A673 (cell line): Measurements from ENCODE around the gene PREX1. TPM values are rescaled to one million over a fixed set of nuclear protein-coding genes. Genes with fewer than 3 reads are reported as not detected.

Experiments
- BruUV-seq: library from RNA; stranded (reverse); fragments of 400-500 nt; replicated peaks from 2 replicates; lab custom pipeline; 2021; lab: Mats Ljungman, UMichigan
- CTCF ChIA-PET: fragments of 300-600 bp; sonication (Branson Sonifier 250); formaldehyde crosslinking; loops from one replicate; lab custom pipeline; 2022; ENCODE audit warnings: antibody characterized with exemption; lab: Charles Lee
- POLR2A ChIA-PET: fragments of 300-600 bp; sonication (Branson Sonifier 250); formaldehyde crosslinking; loops from one replicate; lab custom pipeline; 2022; ENCODE audit warnings: antibody characterized with exemption; ENCODE audit not compliant: low non-redundant PET; lab: Charles Lee
- DNase-seq: peaks from one replicate; pipeline ENCODE4 v3.0.0-alpha.2; 2015; ENCODE audit warnings: low spot score
- H3K27ac ChIP-seq: fragments of 200-600 bp; sonication (generic); 2 replicates; pipeline ENCODE4 v1.5.1; 2016; ENCODE audit warnings: mixed run types, low read depth, mild to moderate bottlenecking, mixed read lengths, antibody characterized with exemption, low read length; ENCODE audit not compliant: poor library complexity, severe bottlenecking
- H3K27me3 ChIP-seq: fragments of 200-600 bp; sonication (generic); replicated peaks from 2 replicates; pipeline ENCODE4 v1.6.1; 2017; ENCODE audit warnings: mixed run types, low read depth, mild to moderate bottlenecking, mixed read lengths, antibody characterized with exemption, low read length; ENCODE audit not compliant: insufficient read depth, poor library complexity
- H3K36me3 ChIP-seq: fragments of 200-600 bp; sonication (generic); 2 replicates; pipeline ENCODE4 v1.6.1; 2016; ENCODE audit warnings: mixed run types, mild to moderate bottlenecking, mixed read lengths, antibody characterized with exemption, low read length; ENCODE audit not compliant: insufficient read depth, poor library complexity, severe bottlenecking
- H3K4me1 ChIP-seq: fragments of 200-600 bp; sonication (generic); 2 replicates; pipeline ENCODE4 v1.6.1; 2017; ENCODE audit warnings: mixed run types, mild to moderate bottlenecking, mixed read lengths, antibody characterized with exemption, low read length; ENCODE audit not compliant: insufficient read depth, poor library complexity, severe bottlenecking
- H3K4me3 ChIP-seq: fragments of 200-600 bp; sonication (generic); 2 replicates; pipeline ENCODE4 v1.5.1; 2016; ENCODE audit warnings: low read depth, mixed run types, mild to moderate bottlenecking, mixed read lengths, low read length; ENCODE audit not compliant: poor library complexity, severe bottlenecking
- H3K9me3 ChIP-seq: fragments of 200-600 bp; sonication (generic); 2 replicates; pipeline ENCODE4 v1.6.1; 2016; ENCODE audit warnings: mixed run types, low read depth, mild to moderate bottlenecking, mixed read lengths, antibody characterized with exemption, low read length; ENCODE audit not compliant: poor library complexity, severe bottlenecking
- CTCF ChIP-seq: fragments of 300-800, 200-600 bp; sonication (generic); conservative IDR thresholded peaks from 2 replicates; pipeline ENCODE4 v1.5.1; 2017; ENCODE audit warnings: low read depth, mild to moderate bottlenecking, antibody characterized with exemption, low read length, moderate library complexity, mixed read lengths
- EZH2 ChIP-seq: fragments of 200-600 bp; sonication (generic); IDR thresholded peaks from 2 replicates; pipeline ENCODE4 v1.6.1; 2017; ENCODE audit warnings: borderline replicate concordance, low read depth, mild to moderate bottlenecking, mixed read lengths, antibody characterized with exemption, low read length; ENCODE audit not compliant: poor library complexity, severe bottlenecking
- intact Hi-C: fragments of 100-400 bp; cut with micrococcal nuclease; formaldehyde crosslinking; loops from one replicate; pipeline ENCODE4 v1.10.0; 2022; ENCODE audit not compliant: unreplicated experiment
- total RNA-seq: library from RNA; stranded (reverse); gene quantifications from 2 replicates; pipeline ENCODE4 v1.2.3, GENCODE V29; 2021

PREX1 gene
- total RNA-seq, 1 experiment from 2014 or later, result 145 TPM

GRCh38 chr20:48606172-48606840 is 221.5 kb downstream of the PREX1 start:
- CTCF ChIA-PET, result no interaction called here
- DNase-seq, result no peak
- no peak overlapping the region for H3K27ac ChIP-seq
- H3K4me3 ChIP-seq, result no peak overlapping the region
- intact Hi-C loops, result no loop called here
- no peaks in the 10 kb centered on the region for H3K27me3 ChIP-seq
- H3K36me3 ChIP-seq, result no peaks in the 10 kb centered on the region
- POLR2A ChIA-PET, result no interaction called here
- no peaks in the 10 kb centered on the region for H3K4me1 ChIP-seq
- no peak for TF ChIP-seq EZH2
- no peak for TF ChIP-seq CTCF
- no peaks in the 10 kb centered on the region for H3K9me3 ChIP-seq
- no TSS peak for BruUV-seq

GRCh38 chr20:48605364-48606171 is 222.2 kb downstream of the PREX1 start:
- no peaks in the 10 kb centered on the region for H3K36me3 ChIP-seq
- no peak overlapping the region for H3K4me3 ChIP-seq
- no peaks in the 10 kb centered on the region for H3K9me3 ChIP-seq
- no peak for TF ChIP-seq EZH2
- TF ChIP-seq CTCF, result no peak
- no peaks in the 10 kb centered on the region for H3K27me3 ChIP-seq
- no peak overlapping the region for H3K27ac ChIP-seq
- ChIA-PET POLR2A (no interaction called here), CTCF (no interaction called here)
- intact Hi-C loops, result no loop called here
- BruUV-seq, result no TSS peak
- DNase-seq, result no peak
- no peaks in the 10 kb centered on the region for H3K4me1 ChIP-seq

GRCh38 chr20:48604936-48605335 is 222.9 kb downstream of the PREX1 start:
- no peak for TF ChIP-seq EZH2
- TF ChIP-seq CTCF, result no peak
- DNase-seq, result no peak
- CTCF ChIA-PET, result no interaction called here
- H3K27me3 ChIP-seq, result no peaks in the 10 kb centered on the region
- intact Hi-C loops, result no loop called here
- no peaks in the 10 kb centered on the region for H3K36me3 ChIP-seq
- POLR2A ChIA-PET, result no interaction called here
- no TSS peak for BruUV-seq
- no peak overlapping the region for H3K4me3 ChIP-seq
- H3K9me3 ChIP-seq, result no peaks in the 10 kb centered on the region
- H3K4me1 ChIP-seq, result no peaks in the 10 kb centered on the region
- no peak overlapping the region for H3K27ac ChIP-seq
